GM21737 (cell line): ENCODE data around the gene NT5C3A.
A peak's percentile ranks its signal among the peaks of the same experiment; 100 is the strongest.
"Not testable (repeated sequence)": the region's sequence is repeated elsewhere in the genome, so short reads cannot be mapped to it uniquely, and the experiment has no call there.

Source experiments
- ATAC-seq: cut with Tn5 transposase; IDR thresholded peaks from one replicate; pipeline ENCODE4 v1.9.1; 2021; ENCODE audit warnings: mild to moderate bottlenecking, moderate library complexity; ENCODE audit not compliant: unreplicated experiment

NT5C3A gene

GRCh38 chr7:32991975-32992700, 70.4 kb downstream of the NT5C3A start:
- ATAC-seq, result not testable (repeated sequence)

- ATAC-seq, result not testable (repeated sequence)
Measured at GRCh38 chr7:32991068-32991585, 71.4 kb downstream of the NT5C3A start.

- peak; percentile 76 for ATAC-seq
Measured at GRCh38 chr7:32988148-32988547, 74.4 kb downstream of the NT5C3A start.

GRCh38 chr7:32979902-32980301, 82.7 kb downstream of the NT5C3A start:
- ATAC-seq, result not testable (repeated sequence)

DNA sequence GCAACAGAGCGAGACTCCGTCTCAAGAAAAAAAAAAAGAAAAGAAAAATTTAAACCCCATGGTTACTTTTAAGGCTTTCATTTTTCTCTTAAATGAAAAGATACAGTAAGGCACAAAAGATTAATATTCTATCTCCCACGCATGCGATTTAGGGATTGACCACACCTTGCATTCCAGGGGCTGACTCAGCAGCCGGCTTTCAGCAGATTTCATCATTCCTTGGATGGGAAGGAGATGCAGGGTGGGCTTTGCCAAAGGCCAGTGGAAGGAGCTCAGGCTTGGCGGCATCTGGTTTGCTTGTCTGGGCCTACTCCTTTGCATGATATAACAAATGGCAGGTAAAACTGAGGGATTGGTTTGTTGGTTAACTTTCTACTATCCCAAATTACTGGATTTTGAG, 83.3 kb downstream of the NT5C3A start:
- not testable (repeated sequence) for ATAC-seq

GRCh38 chr7:32977159-32977558, 85.4 kb downstream of the NT5C3A start:
- not testable (repeated sequence) for ATAC-seq

GRCh38 chr7:32971967-32972366, 90.6 kb downstream of the NT5C3A start:
- ATAC-seq, result not testable (repeated sequence)

- ATAC-seq, result not testable (repeated sequence)
Measured at GRCh38 chr7:32967268-32967582, 95.4 kb downstream of the NT5C3A start.

- not testable (repeated sequence) for ATAC-seq
Measured at GRCh38 chr7:32966489-32967267, 95.9 kb downstream of the NT5C3A start.

DNA sequence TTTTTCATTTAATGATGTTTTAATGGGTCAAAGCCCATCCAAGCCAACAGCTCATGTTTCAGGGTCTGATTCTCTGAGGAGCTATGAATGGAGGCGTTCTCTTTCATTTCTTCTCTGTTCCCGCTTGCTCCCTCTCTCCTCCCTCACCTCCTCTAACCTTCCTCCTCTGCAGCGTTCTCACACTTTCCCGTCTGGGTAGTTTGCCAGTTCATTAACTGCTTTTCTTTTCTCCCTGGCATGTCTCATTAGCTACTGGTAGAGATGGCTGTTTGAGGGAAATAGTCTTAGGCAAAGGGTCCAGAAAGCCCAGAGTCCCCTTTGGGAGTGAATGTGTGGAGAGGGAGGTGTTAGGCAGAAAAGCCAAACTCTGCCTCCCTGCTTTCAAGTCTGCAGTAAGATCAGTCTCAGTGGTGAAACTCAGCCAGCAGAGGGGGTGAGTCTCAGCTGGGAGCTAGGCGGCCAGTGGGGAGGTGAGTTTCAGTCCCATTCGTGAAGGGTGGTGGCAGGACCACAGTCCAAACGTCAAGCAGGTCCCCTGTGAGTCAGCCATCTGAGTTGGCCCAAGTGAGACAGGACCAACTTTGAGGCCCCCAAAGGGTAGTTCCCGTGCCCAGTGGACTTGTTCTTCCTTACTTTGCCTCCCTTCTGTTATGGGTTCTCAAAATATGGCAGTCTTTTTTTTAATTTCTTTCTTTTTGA, 98.0 kb downstream of the NT5C3A start:
- ATAC-seq, result peak; percentile 97
